ENCODE results near the gene SMAP2.

SMAP2 gene

DNA sequence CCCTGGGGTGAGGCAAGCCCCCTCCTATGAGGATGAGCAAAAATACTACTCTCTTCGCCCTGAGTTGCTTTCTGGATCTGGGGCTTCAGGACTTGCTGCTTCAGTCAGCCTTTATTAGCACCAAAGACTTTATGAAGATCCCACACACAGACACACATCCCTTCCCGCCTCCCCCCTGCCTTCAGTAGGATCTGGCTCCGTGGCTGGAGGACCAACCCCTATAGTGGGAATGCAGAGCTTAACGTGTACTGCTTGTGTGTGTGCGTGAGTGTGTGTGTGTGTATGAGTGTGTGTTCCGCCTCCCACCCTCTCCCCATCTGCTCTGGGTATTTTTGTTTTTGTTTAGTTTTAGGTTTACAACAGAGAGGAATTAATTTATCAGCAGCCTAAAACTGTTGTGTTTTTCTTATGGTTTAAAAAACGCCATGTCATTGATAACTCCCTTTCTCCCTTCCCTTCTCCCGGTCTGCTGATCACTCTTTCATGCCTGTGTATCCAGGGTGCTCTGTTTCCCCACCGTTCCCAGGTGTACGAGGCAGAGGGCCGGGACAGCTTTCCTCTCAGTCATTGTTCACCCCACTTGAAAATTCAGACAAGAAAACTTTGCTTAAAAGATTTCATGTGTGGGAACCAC, 49.2 kb downstream of the SMAP2 start:
- no peak for DNase-seq

DNA sequence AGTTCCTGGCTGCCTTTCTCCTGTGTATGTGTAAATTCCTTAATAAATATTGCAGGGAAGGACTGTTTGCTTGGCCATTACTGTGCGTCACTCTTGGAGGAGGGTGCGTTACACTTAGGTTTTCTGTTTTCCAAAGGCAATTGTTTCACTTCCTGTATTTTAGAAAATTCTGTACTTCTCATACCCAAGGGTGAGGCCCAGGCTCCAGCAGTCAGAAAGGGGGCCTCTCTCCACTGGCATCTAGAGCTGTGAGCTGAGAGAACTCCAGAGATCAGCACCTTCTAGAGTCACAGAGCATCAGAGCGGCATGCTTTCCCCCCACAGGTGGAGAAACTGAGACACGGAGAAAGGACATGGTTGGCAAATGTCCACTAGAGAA, 49.7 kb downstream of the SMAP2 start:
- no peak for DNase-seq

- no peak for DNase-seq
Observed at GRCh38 chr1:40423951-40424618, 50.6 kb downstream of the SMAP2 start.

GRCh38 chr1:40425198-40425597, 51.7 kb downstream of the SMAP2 start:
- DNase-seq, result no peak

DNA sequence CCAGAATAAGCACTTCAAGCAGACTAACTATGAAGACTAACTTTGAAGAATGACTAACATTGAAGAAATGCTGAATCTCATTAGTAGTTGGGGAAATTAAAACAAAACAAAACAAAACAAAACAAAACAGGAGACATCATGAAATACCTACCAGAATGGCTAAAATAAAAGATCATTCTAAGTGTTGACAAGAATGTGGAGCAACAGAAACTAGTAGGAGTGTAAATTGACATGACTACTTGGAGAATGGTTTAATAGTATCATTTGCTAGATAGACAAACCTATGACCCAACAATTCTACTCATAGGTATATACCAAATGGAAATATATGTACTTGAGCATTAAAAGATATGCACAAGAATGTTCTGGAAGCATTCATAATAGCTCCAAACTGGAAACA, 57.9 kb downstream of the SMAP2 start:
- no peak for DNase-seq

DNA sequence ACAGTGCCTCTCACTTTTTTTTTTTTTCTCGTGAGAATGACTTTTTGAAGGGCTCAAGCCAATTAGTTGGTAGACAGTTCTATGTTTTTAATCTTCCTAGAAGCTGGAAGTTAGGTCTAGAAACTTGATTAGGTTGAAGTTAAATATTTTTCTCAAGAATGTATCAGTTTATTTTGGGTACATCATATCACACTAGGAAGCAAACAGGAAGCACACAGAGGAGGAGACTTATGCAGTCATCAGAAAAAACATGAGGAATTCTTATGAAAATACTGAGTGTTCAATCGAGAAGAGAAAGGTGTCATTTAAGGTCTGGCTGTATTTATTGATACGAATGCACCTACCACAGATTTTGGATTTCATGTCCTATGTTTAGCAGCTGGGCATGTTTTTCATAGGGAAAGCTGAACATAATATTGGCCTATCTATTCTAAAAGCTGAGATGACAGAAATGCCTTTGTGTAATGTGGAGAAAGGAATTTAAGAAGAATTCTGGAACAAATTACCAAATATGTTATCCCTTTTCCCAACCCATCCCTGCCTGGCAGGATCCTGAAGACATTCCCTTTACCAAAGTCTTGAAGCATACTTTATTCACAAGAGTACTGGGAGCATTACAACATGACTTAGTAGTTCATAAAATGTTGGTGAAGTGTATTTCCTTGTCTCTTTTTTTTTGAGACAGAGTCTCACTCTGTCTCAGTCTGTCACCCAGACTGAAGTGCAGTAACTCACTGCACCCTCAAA, 59.3 kb downstream of the SMAP2 start:
- no peak for DNase-seq

GRCh38 chr1:40435471-40435870, 61.9 kb downstream of the SMAP2 start:
- no peak for DNase-seq

- no peak for DNase-seq
Observed at GRCh38 chr1:40435876-40436275, 62.3 kb downstream of the SMAP2 start.

- DNase-seq, result peak in 1 of 2 donors; percentile 24
Observed at GRCh38 chr1:40438391-40439015, 65.0 kb downstream of the SMAP2 start.

DNA sequence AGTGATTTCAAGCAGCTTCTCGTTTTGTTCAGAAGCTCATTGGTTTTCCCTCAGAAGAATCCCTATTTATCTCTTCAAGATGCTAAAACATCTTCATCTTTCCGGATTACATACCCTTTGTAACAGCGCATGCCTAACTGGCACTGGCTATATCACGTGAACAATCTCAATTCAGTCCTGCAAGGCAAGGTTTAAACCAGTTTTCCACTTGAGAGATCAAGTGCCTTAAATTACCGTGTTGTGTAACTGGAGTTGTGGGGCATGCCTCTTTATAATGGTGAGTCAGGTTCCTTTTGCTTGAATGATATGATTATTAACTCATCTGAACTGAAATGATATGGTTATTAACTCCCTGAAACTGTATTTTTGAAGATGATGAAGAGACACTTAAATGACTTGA, 65.7 kb downstream of the SMAP2 start:
- DNase-seq, result no peak

GRCh38 chr1:40449684-40450494, 76.4 kb downstream of the SMAP2 start, which contains the start of gene ZFP69B:
Gene ZFP69B (plus strand): TSS chr1:40450476. CDS start chr1:40450962, 486 bp downstream.
- DNase-seq, result peak; percentile 86 to 95

GRCh38 chr1:40450495-40451237, 77.1 kb downstream of the SMAP2 start:
- DNase-seq, result peak; percentile 84 to 85

- no peak for DNase-seq
Observed at GRCh38 chr1:40451238-40451585, 77.7 kb downstream of the SMAP2 start.

DNA sequence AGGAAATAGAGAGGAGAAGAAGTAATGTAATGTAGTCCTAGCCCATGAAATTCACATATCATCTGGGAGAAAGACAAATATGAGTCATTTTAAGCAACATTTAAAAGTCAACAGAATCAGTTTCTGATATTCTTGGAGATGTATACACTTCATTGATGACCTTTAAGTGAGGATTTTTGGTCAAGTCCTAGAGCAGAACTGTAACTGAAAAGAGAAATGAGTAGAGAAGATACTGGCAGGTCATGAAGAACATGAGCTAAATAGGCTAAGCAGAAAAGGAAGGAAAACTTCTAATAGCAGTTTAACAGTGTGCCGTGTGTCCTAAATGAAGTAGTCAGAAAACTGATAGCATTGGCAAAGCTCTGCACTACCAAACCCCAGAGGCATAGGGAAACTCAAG, 81.3 kb downstream of the SMAP2 start:
- no peak for DNase-seq

DNA sequence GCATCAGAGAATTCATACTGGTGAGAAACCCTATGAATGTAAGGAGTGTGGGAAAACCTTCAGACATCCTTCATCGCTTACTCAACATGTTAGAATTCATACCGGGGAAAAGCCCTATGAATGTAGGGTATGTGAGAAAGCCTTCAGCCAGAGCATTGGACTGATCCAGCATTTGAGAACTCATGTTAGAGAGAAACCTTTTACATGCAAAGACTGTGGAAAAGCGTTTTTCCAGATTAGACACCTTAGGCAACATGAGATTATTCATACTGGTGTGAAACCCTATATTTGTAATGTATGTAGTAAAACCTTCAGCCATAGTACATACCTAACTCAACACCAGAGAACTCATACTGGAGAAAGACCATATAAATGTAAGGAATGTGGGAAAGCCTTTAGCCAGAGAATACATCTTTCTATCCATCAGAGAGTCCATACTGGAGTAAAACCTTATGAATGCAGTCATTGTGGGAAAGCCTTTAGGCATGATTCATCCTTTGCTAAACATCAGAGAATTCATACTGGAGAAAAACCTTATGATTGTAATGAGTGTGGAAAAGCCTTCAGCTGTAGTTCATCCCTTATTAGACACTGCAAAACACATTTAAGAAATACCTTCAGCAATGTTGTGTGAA, 89.5 kb downstream of the SMAP2 start:
- DNase-seq, result no peak

DNA sequence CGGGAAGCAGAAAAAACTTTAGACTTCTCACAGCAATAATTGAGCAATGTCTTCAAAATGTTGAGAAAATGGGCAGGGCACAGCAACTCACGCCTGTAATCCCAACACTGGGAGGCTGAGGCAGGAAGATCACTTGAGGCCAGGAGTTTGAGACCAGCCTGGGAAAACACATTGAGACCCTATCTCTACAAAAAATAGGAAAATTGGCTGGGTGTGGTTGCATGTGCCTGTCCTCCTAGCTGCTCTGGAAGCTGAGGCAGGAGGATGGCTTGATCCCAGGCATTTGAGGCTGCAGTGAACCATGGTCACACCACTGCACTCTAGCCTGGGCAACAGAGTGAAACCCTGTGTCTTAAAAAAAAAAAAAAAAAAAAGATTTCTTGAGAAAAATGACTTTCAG, 95.8 kb downstream of the SMAP2 start:
- no peak for DNase-seq
